Fibroblast of lung (primary cell): ENCODE results near the gene SPATS1.

Experiments used
- CTCF ChIP-seq, 2 donors: IDR thresholded peaks in 1 of 2; conservative IDR thresholded peaks in 1 of 2; 1 replicate in 1 of 2; 2 replicates in 1 of 2; pipeline ENCODE4 v1.5.1; 2011 to 2012; ENCODE audit warnings: low read length in 2 of 2, control low read depth in 1 of 2, inconsistent platforms in 1 of 2, low read depth in 1 of 2, mild to moderate bottlenecking in 1 of 2
- EZH2 ChIP-seq: IDR thresholded peaks from 2 replicates; pipeline ENCODE4 v1.5.1; 2012; ENCODE audit warnings: low read length, control low read depth, mild to moderate bottlenecking; ENCODE audit errors: missing control alignments

DNA sequence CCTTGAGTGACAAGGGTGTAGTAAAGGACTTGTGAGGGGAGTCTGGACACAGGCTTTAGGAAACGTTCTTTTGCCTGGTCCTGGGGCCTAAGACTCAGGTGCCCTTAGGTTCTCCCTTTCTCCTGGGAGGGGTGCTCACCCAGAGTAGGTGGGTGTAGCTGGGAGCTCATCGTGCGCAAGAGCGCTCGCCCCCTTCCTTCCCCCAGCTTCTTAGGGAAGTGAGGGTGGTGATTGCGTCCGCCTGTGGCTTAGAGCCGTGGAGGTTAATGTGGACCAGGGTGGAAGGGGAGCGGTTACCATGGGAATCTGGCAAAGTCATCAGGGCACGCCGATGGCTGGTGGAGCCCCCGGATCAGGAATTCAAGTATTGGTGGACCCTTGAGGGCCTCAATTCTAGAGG lies 26.0 kb upstream of the SPATS1 start:
- TF ChIP-seq CTCF (conservative IDR thresholded peaks at IDR 0.05 in 1 of 2, IDR thresholded peaks at IDR 0.05 in 1 of 2; ENCODE audit: low read depth in 1 of 2, low read length in 2 of 2), result no peak
- TF ChIP-seq EZH2, result no peak
